NOMO-1 treated with dmso at 0.1 percent for 144 hours (cell line): ENCODE results near the gene RBP7.
"Not testable (repeated sequence)": the region's sequence is repeated elsewhere in the genome, so short reads cannot be mapped to it uniquely, and the experiment has no call there.

Source experiments
- DNase-seq: peaks from one replicate; lab custom pipeline; 2025; ENCODE audit not compliant: unreplicated experiment; lab: John Stamatoyannopoulos, UW

Gene RBP7

GRCh38 chr1:9996624-9997582 is at the start of gene RBP7:
Gene RBP7, plus strand, starts transcription at chr1:9997228. Its CDS starts 31 bp downstream, at chr1:9997259.
- DNase-seq: peak; percentile 25

GRCh38 chr1:9957726-9958125 is 39.3 kb upstream of the RBP7 start:
- DNase-seq: no peak

GRCh38 chr1:9960011-9960410 is 37.0 kb upstream of the RBP7 start:
- no peak for DNase-seq

- DNase-seq: no peak
Observed at GRCh38 chr1:9960706-9961562, 36.1 kb upstream of the RBP7 start.

- DNase-seq: no peak
Observed at GRCh38 chr1:9984253-9984652, 12.8 kb upstream of the RBP7 start.

- DNase-seq: no peak
Observed at GRCh38 chr1:9985001-9985400, 12.0 kb upstream of the RBP7 start.

- DNase-seq: no peak
Observed at GRCh38 chr1:9989773-9990172, 7.3 kb upstream of the RBP7 start.

- DNase-seq: peak; percentile 9
Observed at GRCh38 chr1:9990944-9991343, 6.1 kb upstream of the RBP7 start.

- no peak for DNase-seq
Observed at GRCh38 chr1:9992910-9993309, 4.1 kb upstream of the RBP7 start.

- no peak for DNase-seq
Observed at GRCh38 chr1:9993561-9994075, 3.4 kb upstream of the RBP7 start.

GRCh38 chr1:10001016-10001665 is 4.1 kb downstream of the RBP7 start:
- DNase-seq: no peak

GRCh38 chr1:10005248-10005647 is 8.2 kb downstream of the RBP7 start:
- not testable (repeated sequence) for DNase-seq

GRCh38 chr1:10007169-10007568 is 10.1 kb downstream of the RBP7 start:
- no peak for DNase-seq

GRCh38 chr1:10014016-10014415 is 17.0 kb downstream of the RBP7 start:
- DNase-seq: no peak

- DNase-seq: no peak
Observed at GRCh38 chr1:10019561-10019960, 22.5 kb downstream of the RBP7 start.

- no peak for DNase-seq
Observed at GRCh38 chr1:10020086-10020485, 23.1 kb downstream of the RBP7 start.

- DNase-seq: not testable (repeated sequence)
Observed at GRCh38 chr1:10020678-10021077, 23.6 kb downstream of the RBP7 start.

- not testable (repeated sequence) for DNase-seq
Observed at GRCh38 chr1:10021992-10022391, 25.0 kb downstream of the RBP7 start.

- DNase-seq: no peak
Observed at GRCh38 chr1:10022656-10023055, 25.6 kb downstream of the RBP7 start.

- DNase-seq: no peak
Observed at GRCh38 chr1:10025354-10025753, 28.3 kb downstream of the RBP7 start.

GRCh38 chr1:10027027-10027426 is 30.0 kb downstream of the RBP7 start:
- no peak for DNase-seq
